SW 1271 (cell line): Measurements from ENCODE around the gene DOK7.
"Not testable (repeated sequence)": the region's sequence is repeated elsewhere in the genome, so short reads cannot be mapped to it uniquely, and the experiment has no call there.

ENCODE experiments used
- DNase-seq, 2 experiments: peaks; one replicate each; lab custom pipeline; 2025; lab: John Stamatoyannopoulos, UW

DOK7 gene

DNA sequence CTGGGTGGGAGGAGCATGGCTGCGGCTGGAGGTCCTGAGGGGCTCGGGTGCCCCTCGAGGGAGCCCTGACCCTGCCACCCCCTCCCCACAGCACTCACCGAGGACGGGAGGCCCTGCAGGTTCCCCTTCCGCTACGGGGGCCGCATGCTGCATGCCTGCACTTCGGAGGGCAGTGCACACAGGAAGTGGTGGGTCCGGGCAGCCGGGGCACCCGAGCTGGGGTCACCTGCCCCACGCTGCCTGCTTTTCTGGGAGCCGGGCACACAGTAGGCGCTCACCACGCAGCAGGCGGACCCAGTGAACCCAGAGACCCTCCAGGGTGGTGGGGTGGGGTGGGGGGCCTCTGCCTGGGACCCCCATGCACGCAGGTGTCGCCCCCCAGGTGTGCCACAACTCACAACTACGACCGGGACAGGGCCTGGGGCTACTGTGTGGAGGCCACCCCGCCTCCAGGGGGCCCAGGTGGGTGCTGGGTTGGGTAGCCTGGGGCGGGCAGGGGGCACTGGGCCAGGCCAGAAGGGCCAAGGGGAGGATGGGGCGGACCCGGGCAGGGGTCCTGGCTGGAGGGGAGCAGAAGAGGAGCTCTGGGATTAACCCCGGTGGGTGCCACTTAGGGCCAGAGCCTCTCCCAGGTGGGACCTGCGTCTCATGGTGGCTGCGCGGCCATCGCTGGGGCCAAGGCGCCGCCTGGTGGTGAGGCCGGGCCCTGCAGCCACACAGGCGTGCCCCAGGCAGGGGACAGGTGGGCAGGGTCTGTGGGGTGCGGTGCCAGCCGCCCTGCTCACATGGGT, 20.0 kb upstream of the DOK7 start:
- DNase-seq, result peak in 1 of 2 experiments; percentile 10

DNA sequence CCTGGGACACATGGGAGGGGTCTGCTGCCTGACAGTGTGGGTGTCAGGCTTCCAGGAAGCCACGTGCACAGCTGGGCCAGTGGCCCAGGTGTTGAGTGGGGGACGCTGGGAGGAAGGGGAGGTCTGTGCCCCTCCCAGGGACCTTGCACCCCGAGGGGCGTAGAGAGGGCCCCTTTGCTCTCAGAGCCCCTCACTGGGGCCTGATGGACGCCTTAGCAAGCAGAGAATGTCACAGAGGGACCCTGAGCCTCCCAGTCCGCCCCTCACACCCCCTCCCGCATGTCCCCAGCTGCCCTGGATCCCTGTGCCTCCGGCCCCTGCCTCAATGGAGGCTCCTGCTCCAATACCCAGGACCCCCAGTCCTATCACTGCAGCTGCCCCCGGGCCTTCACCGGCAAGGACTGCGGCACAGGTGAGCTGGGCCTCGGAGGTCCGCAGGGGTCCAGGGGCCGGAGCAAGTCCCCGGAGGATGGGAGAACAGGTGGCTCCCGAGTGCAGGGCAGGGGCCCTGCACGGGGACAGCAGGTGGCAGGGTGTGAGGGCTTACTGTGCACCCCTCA, 19.3 kb upstream of the DOK7 start:
- no peak for DNase-seq

GRCh38 chr4:3444351-3445110, 18.6 kb upstream of the DOK7 start:
- DNase-seq, result no peak

- no peak for DNase-seq
Observed at GRCh38 chr4:3445111-3445820, 17.8 kb upstream of the DOK7 start.

- no peak for DNase-seq
Observed at GRCh38 chr4:3445829-3446545, 17.1 kb upstream of the DOK7 start.

DNA sequence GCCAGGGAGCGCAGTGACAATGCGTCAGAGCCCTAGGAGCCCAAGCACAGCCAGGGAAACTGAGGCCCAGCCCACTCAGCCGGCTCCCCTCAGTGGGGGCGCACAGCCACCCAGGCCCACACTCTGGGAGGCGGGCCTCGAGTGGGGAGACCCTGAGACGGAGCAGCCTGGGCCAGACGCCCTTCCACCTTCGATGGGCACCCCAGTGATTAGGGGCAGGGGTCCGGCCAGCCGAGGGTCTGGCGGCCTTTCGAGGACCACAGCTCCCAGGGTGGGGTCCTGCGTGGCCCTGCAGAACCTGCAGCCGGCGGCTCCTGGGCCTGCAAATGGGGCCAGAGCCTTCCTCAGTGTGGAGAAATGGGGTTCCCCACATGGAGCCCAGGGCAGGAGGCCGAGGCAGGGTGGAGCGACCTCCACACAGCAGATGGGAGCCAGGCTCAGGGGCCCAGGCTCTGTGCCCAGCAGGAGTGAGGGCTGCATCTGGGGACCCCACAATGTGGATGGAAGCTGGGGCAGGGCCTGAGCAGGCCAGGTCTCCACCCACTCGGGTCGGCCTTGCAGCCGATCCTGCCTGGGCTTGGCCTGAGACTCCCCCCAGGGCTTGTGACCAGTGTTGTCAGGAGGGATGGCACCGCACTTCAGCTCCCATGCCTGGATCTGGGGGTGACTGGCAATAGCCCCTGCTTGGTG, 16.3 kb upstream of the DOK7 start:
- no peak for DNase-seq

- no peak for DNase-seq
Observed at GRCh38 chr4:3447431-3448395, 15.4 kb upstream of the DOK7 start.

DNA sequence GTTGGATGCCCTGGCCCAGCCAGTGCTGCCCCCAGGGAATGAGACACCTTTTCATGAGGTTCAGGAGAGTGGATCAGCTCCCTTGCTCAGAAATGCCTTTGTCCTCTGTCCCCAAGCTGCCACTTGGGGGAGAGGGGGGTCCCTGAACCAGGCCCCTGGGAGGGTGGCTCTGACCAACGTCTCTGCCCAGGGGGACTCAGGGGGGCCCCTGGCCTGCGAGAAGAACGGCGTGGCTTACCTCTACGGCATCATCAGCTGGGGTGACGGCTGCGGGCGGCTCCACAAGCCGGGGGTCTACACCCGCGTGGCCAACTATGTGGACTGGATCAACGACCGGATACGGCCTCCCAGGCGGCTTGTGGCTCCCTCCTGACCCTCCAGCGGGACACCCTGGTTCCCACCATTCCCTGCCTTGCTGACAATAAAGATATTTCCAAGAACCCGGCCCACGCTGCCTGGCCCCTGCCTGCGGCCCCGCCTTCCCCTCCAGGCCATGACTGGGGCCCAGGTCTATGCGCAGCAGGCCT, 14.0 kb upstream of the DOK7 start:
- no peak for DNase-seq

DNA sequence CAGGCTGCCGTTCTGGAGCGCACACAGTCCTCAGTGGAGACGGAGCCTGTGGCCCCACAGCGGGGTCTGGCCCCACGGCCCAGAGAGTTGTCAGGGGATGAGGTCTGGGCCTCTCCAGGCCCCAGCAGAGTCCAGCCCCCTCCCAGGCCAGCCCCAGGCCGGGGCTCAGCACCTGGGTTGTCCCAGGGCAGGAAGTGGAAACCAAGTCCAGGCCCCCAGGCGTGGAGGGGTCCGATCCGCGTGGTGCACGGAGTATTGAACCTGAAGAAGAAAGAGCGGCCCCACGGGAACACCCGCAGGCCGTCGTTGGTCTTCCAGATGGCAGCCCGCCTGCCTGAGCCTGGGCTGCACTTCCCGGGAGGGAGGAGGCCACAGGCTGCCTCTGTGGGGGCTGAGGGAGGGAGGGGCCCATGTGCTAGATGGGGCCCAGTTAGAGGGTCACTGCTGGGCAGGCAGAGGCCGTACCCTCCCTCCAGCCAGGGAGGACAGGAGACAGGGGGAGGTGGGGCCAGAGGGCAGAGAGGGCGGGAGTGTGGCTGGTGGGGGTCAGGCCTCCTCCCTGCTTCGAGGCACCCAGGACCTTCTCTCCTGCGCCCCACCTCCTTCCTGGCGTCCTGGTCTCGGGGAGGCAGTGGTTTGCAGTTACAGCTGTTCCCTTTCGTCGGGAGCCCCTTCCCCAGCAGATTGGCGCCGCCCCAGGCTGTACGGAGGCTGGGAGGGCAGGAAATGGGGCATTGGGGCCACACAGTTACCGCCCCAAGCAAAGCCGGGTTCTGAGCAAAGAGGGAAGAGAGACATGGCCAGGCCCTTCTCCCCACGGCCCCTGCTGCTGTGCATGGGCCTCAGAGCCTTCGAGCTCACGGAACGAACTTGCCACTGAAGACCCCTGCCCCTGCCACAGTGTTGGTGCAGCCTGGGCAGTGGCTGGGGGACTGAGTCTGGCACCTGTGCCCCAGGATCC, 13.3 kb upstream of the DOK7 start:
- no peak for DNase-seq

DNA sequence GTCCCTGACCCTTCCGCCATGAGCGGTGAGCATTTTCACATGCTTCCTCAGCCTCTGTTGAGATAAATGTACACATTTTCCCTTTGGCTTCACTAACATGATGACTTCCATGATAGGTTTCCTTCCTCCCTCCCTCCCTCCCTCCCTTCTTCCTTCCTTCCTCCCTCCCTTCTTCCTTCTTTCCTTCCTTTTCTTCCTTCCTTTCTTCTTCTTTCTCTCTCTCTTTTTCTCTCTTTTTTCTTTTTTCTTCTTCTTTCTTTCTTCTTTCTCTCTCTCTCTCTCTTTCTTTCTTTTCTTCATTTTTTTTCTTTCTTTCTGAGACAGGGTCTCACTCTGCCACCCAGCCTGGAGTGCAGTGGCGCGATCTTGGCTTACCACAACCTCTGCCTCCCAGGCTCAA, 12.5 kb upstream of the DOK7 start:
- DNase-seq, result no peak

- DNase-seq, result no peak
Observed at GRCh38 chr4:3451956-3452355, 11.2 kb upstream of the DOK7 start.

GRCh38 chr4:3452376-3452775, 10.7 kb upstream of the DOK7 start:
- DNase-seq, result peak in 1 of 2 experiments; percentile 4

- not testable (repeated sequence) for DNase-seq
Observed at GRCh38 chr4:3455596-3455995, 7.5 kb upstream of the DOK7 start.

- no peak for DNase-seq
Observed at GRCh38 chr4:3458371-3458770, 4.7 kb upstream of the DOK7 start.

- DNase-seq, result not testable (repeated sequence)
Observed at GRCh38 chr4:3459156-3459555, 4.0 kb upstream of the DOK7 start.

GRCh38 chr4:3460926-3461325, 2.2 kb upstream of the DOK7 start:
- no peak for DNase-seq

GRCh38 chr4:3461515-3462291, 1.4 kb upstream of the DOK7 start:
- DNase-seq, result no peak

GRCh38 chr4:3462321-3462789, 751 bp upstream of the DOK7 start:
- DNase-seq, result no peak
